Measurements from ENCODE around the gene MCM8.

MCM8 gene

DNA sequence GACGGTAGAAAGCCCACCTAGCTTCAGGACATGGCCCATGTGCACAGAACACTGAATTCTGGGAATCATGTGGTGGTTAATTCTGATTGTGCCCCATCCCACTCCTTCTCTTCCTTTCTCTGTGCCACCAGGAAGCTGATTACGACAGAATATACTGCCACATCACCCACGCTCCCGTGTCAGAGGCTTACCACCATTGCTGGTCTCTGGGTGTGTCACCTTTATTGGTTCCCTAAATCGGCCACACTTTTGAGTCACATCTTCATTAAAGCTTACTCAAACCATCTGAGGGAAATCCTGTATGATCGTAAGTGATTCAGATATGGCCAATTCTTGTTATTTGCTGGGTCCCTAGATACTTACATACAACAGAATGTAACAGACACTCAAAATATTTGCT, 3.2 kb upstream of the MCM8 start:
- DNase-seq (ENCODE audit: low read depth in 2 of 2): no peak

- DNase-seq (ENCODE audit: low read depth in 2 of 2): no peak
Measured at GRCh38 chr20:5949943-5950270, 545 bp upstream of the MCM8 start.

DNA sequence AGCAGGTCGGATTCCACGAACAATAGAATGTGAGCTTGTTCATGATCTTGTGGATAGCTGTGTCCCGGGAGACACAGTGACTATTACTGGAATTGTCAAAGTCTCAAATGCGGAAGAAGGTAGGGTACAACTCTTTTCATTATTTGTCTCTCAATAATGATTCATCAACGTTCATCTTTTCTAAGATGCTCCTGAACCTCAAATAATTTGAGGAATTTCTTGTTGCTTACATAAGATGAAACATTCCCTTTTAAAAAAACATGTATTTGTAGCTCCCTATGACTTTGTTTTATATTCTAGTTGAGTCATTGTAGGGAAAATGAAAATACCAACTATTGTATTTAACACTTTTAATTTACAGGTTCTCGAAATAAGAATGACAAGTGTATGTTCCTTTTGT, 17.0 kb downstream of the MCM8 start:
- no peak for DNase-seq (ENCODE audit: low read depth in 2 of 2)

DNA sequence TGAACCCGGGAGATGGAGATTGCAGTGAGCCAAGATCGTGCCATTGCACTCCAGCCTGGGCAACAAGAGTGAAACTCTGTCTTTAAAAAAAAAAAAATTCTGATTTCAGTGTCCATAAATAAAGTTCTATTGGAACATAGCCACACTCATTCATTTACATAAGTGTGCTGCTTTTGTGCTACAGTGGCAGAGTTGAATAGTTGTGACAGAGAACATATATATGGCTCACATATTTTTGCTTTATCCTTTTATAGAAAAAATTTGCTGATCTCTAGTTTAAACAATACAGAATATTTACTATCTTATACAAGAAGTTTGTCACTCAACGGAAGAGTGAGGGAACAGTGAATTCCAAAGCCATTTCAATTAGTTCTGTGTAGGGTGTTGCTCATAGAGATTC, 18.0 kb downstream of the MCM8 start:
- DNase-seq (ENCODE audit: low read depth in 2 of 2): no peak

- no peak for DNase-seq (ENCODE audit: low read depth in 2 of 2)
Measured at GRCh38 chr20:5969348-5969935, 19.0 kb downstream of the MCM8 start.

DNA sequence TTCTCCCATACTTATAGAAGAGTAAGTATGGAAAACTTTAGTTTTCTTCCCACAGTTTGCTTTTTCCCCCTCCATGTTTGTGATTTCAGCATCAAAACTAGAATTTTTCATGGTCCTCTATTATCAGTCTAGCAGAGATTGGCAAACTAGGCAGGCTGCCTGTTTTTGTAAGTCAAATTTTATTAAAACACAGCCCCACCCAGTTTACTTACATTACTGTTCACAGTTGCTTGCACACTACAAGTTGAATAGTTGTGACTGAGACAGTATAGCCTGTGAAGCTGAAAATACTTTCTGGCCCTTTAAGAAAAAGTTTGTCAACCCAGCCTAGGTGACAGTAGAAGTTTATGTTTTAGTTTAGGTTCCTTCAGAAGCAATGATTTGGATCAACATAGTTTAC, 19.5 kb downstream of the MCM8 start:
- no peak for DNase-seq (ENCODE audit: low read depth in 2 of 2)

GRCh38 chr20:5970381-5970780, 19.9 kb downstream of the MCM8 start:
- DNase-seq (ENCODE audit: low read depth in 2 of 2): no peak

GRCh38 chr20:5971203-5971602, 20.8 kb downstream of the MCM8 start:
- no peak for DNase-seq (ENCODE audit: low read depth in 2 of 2)

DNA sequence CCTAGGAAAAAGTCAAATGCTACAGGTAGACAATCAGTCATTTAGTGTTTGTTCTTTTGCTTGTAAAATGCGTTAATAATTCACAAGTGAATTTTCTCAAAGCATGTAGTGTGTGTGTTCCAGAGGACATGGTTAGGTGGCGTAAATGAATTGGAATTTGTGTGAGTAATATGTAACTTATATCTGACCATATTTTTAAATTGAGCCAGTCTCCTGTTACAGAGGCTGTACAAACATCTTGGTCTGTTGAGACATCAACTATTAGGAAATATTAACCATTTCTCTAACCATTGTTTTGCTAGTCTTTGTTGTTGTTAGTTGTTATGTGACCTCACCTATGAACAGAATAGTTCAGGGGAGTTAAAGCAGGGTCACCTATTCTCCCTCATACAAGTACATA, 22.7 kb downstream of the MCM8 start:
- DNase-seq (ENCODE audit: low read depth in 2 of 2): no peak

DNA sequence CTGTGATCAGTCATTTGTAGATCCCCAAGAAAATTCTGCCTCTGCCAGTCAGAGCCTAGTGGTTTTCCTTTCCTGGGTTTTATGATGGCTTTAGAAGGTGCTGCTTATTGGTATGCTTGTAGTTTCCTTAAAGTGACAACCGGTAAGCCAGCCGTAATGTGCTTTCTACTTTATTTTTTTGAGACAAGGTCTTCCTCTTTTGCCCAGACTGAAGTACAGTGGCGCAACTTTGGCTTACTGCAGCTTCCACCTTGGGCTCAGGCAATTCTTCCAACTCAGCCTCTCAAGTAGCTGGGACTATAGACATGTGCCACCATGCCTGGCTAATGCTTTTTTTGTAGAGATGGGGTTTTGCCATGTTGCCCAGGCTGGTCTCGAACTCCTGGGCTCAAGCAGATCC, 23.5 kb downstream of the MCM8 start:
- no peak for DNase-seq (ENCODE audit: low read depth in 2 of 2)

DNA sequence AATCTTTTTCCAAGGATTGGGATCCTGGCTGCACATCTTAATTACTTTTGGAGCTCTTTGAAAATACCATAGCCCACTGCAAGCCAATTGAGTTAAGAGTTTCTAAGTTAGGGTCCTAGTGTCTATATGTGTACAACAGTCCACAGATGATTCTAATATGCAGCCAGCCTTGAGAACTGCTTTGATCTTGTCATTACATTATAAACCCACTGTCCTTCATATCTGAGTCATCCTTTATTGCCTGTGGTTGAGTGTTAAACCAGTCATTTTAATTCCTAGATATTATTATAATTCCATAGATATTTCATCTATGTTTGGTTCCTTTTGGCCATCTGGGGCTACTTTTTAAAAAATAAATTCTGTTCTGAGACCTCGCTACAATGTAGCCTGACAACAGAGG, 24.1 kb downstream of the MCM8 start:
- DNase-seq (ENCODE audit: low read depth in 2 of 2): no peak

- DNase-seq (ENCODE audit: low read depth in 2 of 2): no peak
Measured at GRCh38 chr20:5975778-5976177, 25.3 kb downstream of the MCM8 start.

DNA sequence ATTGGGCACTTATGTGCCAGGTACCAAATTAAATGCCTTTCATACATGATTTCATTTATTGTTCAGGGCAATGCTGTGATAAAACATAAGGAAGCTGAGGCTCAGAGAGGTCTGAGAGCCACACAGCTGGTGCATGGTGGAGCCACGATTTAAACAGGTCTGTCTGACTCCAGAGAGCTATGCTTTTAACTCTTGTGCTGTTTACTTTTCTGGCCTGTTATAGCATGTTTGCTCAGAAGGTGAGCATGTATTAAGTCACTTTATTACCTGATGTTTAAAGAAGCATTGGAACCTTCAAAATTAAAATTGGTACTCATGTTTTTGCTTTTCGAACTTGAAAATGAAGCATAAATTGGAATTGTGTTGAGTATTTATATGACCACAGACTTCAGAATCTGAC, 26.8 kb downstream of the MCM8 start:
- no peak for DNase-seq (ENCODE audit: low read depth in 2 of 2)

GRCh38 chr20:5977975-5978374, 27.5 kb downstream of the MCM8 start:
- DNase-seq (ENCODE audit: low read depth in 2 of 2): no peak

DNA sequence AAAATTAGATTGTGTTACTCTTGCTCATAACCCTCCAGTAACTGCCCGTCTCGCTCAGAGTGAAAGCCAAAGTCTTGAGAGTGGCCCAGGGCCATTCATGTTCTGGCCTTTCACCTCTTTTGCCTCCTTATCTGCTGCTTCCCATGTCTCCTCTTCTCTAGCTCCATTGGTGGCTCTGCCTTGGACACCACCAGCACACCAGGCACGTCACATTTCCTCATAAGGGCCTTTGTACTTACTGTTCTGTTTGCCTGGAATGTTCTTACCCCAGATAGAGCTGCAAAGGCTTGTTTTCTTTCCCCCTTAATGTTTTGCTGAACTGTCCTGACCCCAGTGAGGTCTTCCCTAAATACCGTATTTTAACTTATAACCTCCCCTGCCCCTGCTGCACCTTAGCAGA, 29.3 kb downstream of the MCM8 start:
- DNase-seq (ENCODE audit: low read depth in 2 of 2): no peak

- DNase-seq (ENCODE audit: low read depth in 2 of 2): no peak
Measured at GRCh38 chr20:5980720-5981538, 30.5 kb downstream of the MCM8 start.

GRCh38 chr20:5987383-5987782, 36.9 kb downstream of the MCM8 start:
- DNase-seq (ENCODE audit: low read depth in 2 of 2): no peak

DNA sequence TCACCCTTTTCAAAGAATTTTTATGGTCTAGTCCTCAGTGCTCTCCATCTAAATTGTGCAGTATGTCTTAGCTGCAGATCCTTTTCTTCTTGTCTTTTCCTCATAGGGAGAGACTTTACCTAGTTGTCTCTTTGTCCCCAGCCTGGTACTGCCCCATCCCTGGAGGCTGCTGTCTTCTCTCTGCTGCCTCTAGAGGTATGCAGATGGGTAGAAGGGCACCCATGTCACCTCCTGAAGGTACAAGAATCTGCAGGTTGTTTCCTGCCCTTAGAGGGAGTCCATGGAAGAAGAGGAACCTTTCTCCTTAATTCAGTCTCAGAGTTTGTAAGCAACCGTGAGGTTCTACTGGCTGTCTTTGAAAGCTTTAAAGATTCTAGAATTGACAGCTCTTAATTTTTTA, 39.1 kb downstream of the MCM8 start:
- DNase-seq (ENCODE audit: low read depth in 2 of 2): no peak

DNA sequence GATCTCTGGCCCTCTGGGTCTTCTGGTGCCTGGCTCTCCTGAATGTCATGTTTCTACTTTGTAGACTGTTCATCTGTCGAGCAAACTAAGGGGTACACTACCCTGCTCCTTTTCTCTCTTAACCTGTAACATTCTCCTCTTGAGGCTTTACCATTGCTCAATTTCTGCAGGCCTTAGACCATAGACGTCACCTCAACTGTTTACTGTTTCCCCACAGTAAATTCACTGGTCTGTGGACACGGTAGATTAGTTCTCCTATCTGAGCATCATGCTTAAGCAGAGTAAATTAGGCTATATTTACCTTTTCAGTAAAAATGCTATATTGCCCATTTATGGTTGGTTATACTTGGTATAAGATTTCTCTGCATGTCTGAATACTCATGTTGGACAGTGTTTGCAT, 40.5 kb downstream of the MCM8 start:
- DNase-seq (ENCODE audit: low read depth in 2 of 2): no peak

- DNase-seq (ENCODE audit: low read depth in 2 of 2): no peak
Measured at GRCh38 chr20:5991623-5992441, 41.4 kb downstream of the MCM8 start.

GRCh38 chr20:5996765-5997164, 46.3 kb downstream of the MCM8 start:
- no peak for DNase-seq (ENCODE audit: low read depth in 2 of 2)

- DNase-seq (ENCODE audit: low read depth in 2 of 2): no peak
Measured at GRCh38 chr20:5999783-6000182, 49.3 kb downstream of the MCM8 start.

DNA sequence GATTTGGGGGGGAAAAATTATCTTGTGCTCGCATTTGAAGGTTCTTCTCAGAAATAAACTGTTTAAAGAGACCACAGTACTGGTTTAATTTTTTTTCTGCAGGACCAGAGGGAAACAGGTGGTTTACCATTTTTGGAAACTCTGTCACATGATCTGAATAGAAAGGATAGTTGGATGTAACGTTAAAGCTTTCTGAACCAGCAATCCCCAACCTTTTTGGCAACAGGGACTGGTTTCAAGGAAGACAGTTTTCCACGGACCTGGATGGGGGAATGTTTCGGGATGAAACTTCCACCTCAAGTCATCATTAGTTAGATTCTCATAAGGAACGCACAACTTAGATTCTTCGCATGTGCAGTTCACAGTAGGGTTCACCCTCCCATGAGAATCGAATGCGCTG, 50.4 kb downstream of the MCM8 start:
- DNase-seq (ENCODE audit: low read depth in 2 of 2): no peak

Data from fibroblast of skin of left biceps (primary cell).